ENCODE measurements around the gene COL7A1.

The COL7A1 gene

GRCh38 chr3:48591886-48592518 lies 3.1 kb downstream of the COL7A1 start:
- DNase-seq (ENCODE audit: low read depth) = no peak

DNA sequence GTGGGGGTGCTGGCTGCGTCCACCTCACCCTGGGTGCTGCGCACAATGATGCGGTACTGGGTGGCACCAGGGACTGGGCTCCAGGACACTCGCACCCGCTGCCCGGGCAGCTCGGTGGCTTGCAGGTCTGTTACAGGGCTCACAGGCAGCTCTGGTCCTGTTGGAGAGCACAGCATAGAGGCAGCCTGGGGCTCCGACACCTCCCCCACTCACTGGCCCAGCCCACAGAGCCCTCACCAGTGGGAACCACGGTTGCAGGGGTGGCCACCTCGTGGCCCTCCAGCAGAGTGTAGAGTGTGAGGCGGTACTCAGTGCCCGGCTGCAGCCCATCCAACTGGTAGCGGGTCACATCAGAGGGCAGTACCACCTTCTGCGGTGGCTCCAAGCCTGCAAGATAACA lies 3.7 kb downstream of the COL7A1 start:
- DNase-seq (ENCODE audit: low read depth) = no peak

- DNase-seq (ENCODE audit: low read depth) = no peak
Observed at GRCh38 chr3:48588230-48588629, 6.9 kb downstream of the COL7A1 start.

GRCh38 chr3:48587686-48588085 lies 7.4 kb downstream of the COL7A1 start:
- DNase-seq (ENCODE audit: low read depth) = no peak

- no peak for DNase-seq (ENCODE audit: low read depth)
Observed at GRCh38 chr3:48585411-48585810, 9.7 kb downstream of the COL7A1 start.

DNA sequence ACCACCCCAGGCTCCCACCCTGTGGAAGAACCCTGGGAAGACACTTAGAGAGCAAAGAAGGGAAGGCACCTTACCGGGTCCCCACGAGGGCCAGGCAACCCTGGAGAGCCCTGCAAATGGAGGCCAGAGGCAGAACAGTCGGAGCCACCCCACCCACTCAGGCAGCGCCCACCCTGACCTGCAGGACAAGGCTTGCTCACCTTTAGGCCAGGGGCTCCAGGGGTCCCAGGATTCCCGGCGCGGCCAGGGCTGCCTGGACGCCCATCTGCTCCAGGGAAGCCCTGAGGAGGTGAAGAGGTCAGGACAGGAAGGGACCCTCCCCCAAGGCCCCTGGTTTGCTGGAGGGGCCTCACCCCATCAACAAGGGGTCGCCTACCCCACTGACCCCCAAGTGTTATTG lies 10.3 kb downstream of the COL7A1 start:
- no peak for DNase-seq (ENCODE audit: low read depth)

GRCh38 chr3:48581621-48582481 lies 13.3 kb downstream of the COL7A1 start:
- no peak for DNase-seq (ENCODE audit: low read depth)

DNA sequence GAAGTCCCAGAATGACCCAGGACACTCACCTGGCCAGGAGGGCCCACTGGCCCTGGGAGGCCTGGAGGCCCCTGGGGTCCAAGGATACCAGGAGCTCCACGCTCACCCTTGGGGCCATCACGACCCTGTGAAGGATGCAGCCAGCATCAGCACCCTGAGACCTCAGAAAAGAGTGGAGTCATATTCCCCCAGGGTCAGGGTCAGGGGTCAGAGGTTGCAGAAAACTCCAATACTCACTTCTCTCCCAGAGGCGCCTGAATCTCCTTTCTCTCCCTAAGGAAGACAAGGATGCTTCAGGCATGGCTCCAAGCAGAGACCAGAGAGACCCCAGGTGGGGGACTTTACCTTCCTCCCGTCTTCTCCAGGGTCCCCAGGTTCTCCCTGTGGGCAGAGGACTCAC lies 18.5 kb downstream of the COL7A1 start:
- no peak for DNase-seq (ENCODE audit: low read depth)

- DNase-seq (ENCODE audit: low read depth) = no peak
Observed at GRCh38 chr3:48575366-48575765, 19.8 kb downstream of the COL7A1 start.

DNA sequence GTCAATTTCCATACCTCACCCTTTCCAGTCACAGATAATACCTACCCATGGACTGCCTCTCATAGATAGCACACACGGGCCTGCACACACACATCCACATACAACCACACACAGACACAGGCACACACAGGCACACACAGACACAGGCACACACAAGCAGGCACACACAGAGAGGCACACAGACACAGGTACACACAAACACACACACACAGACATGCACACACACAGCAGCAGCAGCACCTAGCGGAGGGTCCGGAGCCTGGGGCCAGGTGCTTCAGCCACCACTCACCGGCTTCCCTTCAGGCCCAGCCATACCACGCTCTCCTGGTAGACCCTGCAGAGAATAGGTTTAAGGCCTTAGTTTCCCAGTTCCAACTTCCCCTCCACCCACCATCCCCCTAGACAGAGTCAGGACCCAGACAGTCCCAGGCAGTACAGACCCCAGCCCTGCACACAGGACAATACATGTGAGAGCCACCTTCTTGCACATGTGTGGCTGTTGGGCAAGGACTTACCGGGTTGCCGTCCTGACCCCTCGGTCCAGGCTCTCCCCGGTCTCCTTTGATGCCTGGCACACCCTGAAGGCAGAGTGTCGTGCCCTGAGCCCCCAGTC lies 21.1 kb downstream of the COL7A1 start:
- DNase-seq (ENCODE audit: low read depth) = no peak

DNA sequence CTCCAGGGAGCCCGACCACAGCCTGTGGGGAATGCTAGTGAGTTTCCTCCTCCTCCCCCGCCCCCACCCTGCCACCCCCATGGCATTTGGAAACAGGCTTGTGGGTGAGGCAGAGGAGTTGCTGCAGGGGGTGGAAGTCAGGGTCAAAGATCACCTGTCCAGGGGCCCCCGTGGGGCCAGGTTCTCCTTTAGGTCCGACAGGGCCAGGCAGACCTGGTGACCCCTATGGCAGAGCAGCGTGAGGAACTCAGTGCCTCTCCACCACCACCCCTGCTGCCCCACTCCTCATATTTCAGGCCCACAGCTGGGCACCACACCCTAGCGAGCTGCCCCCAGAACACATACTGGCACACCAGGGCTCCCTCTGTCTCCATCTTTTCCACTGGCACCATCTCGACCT lies 22.6 kb downstream of the COL7A1 start:
- no peak for DNase-seq (ENCODE audit: low read depth)

GRCh38 chr3:48571938-48572337 lies 23.2 kb downstream of the COL7A1 start:
- no peak for DNase-seq (ENCODE audit: low read depth)

GRCh38 chr3:48569808-48570450 lies 25.2 kb downstream of the COL7A1 start:
- no peak for DNase-seq (ENCODE audit: low read depth)

GRCh38 chr3:48569400-48569799 lies 25.7 kb downstream of the COL7A1 start:
- DNase-seq (ENCODE audit: low read depth) = no peak

GRCh38 chr3:48568476-48568875 lies 26.7 kb downstream of the COL7A1 start:
- DNase-seq (ENCODE audit: low read depth) = no peak

DNA sequence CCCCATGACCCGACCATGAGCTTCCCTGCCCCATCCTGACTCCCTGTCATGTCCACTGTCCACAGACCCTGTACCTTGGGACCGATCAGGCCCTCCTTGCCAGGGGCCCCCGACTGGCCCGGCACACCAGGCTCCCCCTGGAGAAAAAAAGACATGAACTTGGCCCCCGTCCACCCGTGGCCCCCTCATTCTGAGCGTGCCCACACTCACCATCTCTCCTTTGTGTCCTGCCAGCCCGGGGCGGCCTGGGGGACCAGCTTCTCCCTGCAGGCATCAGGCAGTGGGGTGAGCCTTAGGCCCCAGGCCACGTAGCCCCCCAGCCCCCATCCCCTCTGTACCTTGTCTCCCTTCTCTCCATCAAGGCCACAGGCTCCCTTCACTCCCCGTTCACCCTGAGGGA lies 27.6 kb downstream of the COL7A1 start:
- DNase-seq (ENCODE audit: low read depth) = no peak

- DNase-seq (ENCODE audit: low read depth) = no peak
Observed at GRCh38 chr3:48567090-48567489, 28.0 kb downstream of the COL7A1 start.

DNA sequence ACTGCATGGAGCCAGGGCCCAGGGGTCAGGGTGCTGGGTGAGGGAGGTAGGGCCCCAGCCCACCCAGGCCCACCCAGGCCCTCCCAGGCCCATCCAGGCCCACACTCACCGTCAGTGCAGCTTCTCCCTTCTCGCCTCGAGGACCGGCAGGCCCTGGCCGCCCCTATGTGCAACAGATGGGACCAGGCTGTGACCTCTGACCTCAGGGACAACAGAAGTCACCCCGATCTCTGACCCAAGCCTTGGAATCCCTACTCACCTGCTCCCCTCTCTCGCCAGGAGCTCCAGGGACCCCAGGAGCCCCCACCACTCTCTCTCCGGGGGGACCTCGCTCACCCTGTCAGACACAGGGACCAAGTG lies 28.7 kb downstream of the COL7A1 start:
- DNase-seq (ENCODE audit: low read depth) = no peak

DNA sequence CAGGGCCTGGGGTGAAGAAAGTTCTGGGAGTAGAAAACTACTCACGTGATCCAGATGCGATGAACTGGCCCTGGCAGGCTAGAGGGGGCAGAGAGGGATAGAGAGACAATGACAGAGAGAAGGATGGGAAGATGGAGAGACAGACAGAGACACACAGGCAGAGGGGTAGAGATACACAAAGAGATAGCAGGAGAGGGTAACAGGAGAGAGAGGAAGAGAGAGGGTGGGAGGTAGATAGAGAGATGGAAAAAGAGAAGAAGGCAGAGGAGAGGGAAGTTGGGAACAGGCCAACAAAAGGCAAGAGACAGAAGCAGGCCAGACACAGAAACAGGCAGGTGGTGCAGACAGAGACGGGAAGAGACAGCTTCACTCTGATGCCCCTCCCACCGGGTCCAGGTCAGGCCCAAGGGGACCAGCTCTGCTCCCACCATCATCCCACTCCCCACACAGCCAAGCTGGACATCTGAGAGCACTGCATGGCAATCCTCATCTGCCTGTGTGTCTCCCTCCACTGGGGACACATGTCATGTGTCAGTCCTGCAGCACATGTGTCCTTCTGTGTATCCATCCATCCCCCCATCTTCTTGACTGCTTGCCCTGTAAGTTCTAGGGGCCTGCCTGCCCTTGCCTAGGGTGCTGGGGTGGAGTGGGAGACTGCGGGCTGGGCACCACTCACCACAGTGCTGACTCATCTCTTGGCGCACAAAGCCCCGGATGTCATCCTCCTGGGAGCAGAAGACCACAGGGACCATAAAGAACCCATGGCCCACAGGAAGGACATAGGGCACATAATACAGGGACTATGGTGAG lies 29.3 kb downstream of the COL7A1 start:
- DNase-seq (ENCODE audit: low read depth) = no peak

GRCh38 chr3:48565186-48565585 lies 29.9 kb downstream of the COL7A1 start:
- DNase-seq (ENCODE audit: low read depth) = no peak

- no peak for DNase-seq (ENCODE audit: low read depth)
Observed at GRCh38 chr3:48564667-48565066, 30.5 kb downstream of the COL7A1 start.

- no peak for DNase-seq (ENCODE audit: low read depth)
Observed at GRCh38 chr3:48564022-48564421, 31.1 kb downstream of the COL7A1 start.

Measured in stimulated activated CD8-positive, alpha-beta memory T cell treated with anti-CD3 and anti-CD28 coated beads, Interleukin-15, amount 100 ng/mL, for 1 hour (primary cell).